Aortic smooth muscle cell (primary cell): Measurements from ENCODE around the gene SPNS2. TPM values are rescaled to one million over a fixed set of nuclear protein-coding genes. Genes with fewer than 3 reads are reported as not detected.

Experiments
- total RNA-seq: library from RNA; depleted of rRNA; stranded (reverse); fragments of >200 nt; gene quantifications from 2 replicates; pipeline ENCODE4 v1.2.3, GENCODE V29; 2014

Gene SPNS2
- total RNA-seq, result 0.19 and 0.66 TPM in 2 replicates

GRCh38 chr17:4498461-4499397 is at the start of gene SPNS2:
SPNS2 (plus strand) TSS chr17:4498881; CDS start chr17:4499048, 167 bp downstream.

GRCh38 chr17:4554997-4555799 is 56.5 kb downstream of the SPNS2 start, which contains the start of gene MYBBP1A:
MYBBP1A (minus strand) TSS chr17:4555384; CDS start chr17:4555324, 60 bp downstream.

GRCh38 chr17:4560421-4560820 is 61.7 kb downstream of the SPNS2 start, which contains the start of gene GGT6:
GGT6 (minus strand) TSS chr17:4560577; CDS start chr17:4560521, 56 bp downstream.

GRCh38 chr17:4584101-4584916 is 85.6 kb downstream of the SPNS2 start, which contains the start of gene SMTNL2:
SMTNL2 (plus strand) TSS chr17:4584529; CDS start chr17:4584606, 77 bp downstream.

Other genes starting within 250 kb of the SPNS2 start
- 38.8 and 48.1 TPM in 2 replicates for gene ANKFY1, start 234.9 kb upstream of the SPNS2 start, total RNA-seq
- 19.4 and 21.7 TPM in 2 replicates for gene UBE2G1, start 132.2 kb upstream of the SPNS2 start, total RNA-seq
- gene SPNS3, start 64.9 kb upstream of the SPNS2 start, total RNA-seq, result 0.06 TPM in 1 of 2 replicates, not detected in the other
- 26.5 and 59.3 TPM in 2 replicates for gene MYBBP1A, start 56.5 kb downstream of the SPNS2 start, total RNA-seq
- not detected in 2 replicates for gene GGT6, start 61.7 kb downstream of the SPNS2 start, total RNA-seq
- not detected in 2 replicates for gene SMTNL2, start 85.6 kb downstream of the SPNS2 start, total RNA-seq
- gene ALOX15, start 142.8 kb downstream of the SPNS2 start, total RNA-seq, result not detected in 2 replicates
- 13.9 TPM in 2 replicates for gene PELP1, start 205.3 kb downstream of the SPNS2 start, total RNA-seq
- 3.0 and 3.6 TPM in 2 replicates for gene ARRB2, start 211.8 kb downstream of the SPNS2 start, total RNA-seq
- gene MED11, start 232.5 kb downstream of the SPNS2 start, total RNA-seq, result 12.4 and 14.5 TPM in 2 replicates
- 0.06 and 0.13 TPM in 2 replicates for gene ZMYND15, start 241.0 kb downstream of the SPNS2 start, total RNA-seq
- 1.5 and 2.1 TPM in 2 replicates for gene CXCL16, start 241.0 kb downstream of the SPNS2 start, total RNA-seq